ENCODE data around the gene PAPOLB. TPM values are rescaled to one million over a fixed set of nuclear protein-coding genes. Genes with fewer than 3 reads are reported as not detected.

Gene PAPOLB
- total and polyA plus RNA-seq, 10 of the 15 experiments (the other 5 are each of a cell fraction or from before 2014, with no cell fraction given): 0.01 TPM; not detected in 9

GRCh38 chr7:4814433-4814832 lies 47.4 kb downstream of the PAPOLB start (continued):
- TF ChIP-seq CUX1 (IDR thresholded peaks at IDR 0.05; ENCODE audit: insufficient replicate concordance, low read depth, low read length): no peak

DNA sequence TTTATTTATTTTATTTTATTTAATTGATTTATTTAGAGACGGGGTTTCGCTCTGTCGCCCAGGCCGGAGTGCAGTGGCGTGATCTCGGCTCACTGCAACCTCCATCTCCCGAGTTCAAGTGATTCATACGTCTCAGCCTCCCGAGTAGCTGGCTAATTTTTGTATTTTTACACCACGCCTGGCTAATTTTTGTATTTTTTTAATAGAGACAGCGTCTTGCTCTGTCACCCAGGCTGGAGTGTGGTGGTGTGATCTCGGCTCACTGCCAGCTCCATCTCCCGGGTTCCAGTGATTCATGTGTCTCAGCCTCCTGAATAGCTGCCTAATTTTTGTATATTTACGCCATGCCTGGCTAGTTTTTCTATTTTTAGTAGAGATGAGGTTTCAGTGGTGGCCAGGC lies 52.2 kb downstream of the PAPOLB start:
- POLR2A ChIA-PET: no interaction called here
- Histone ChIP-seq H3K4me3 (no peak overlapping the region), H3K36me3 (ENCODE audit: control insufficient read depth in 2 of 2, insufficient read depth in 2 of 2, low read length in 1 of 2) (no peaks in the 10 kb centered on the region), H3K9me3 (replicated peaks; ENCODE audit: control insufficient read depth, insufficient read depth, low read length) (no peaks in the 10 kb centered on the region; the same call in 2 of the 3 replicates), H3K79me2 (ENCODE audit: control insufficient read depth, insufficient read depth, low read length) (no peaks in the 10 kb centered on the region), H3K9ac (ENCODE audit: control insufficient read depth, insufficient read depth, low read length) (no peak overlapping the region), H2AFZ (ENCODE audit: control insufficient read depth, low read depth, low read length) (no peak overlapping the region), H3K27me3 (replicated peaks in 1 of 2; ENCODE audit: control insufficient read depth in 2 of 2, insufficient read depth in 2 of 2, low read length in 1 of 2) (no peaks in the 10 kb centered on the region), H4K20me1 (ENCODE audit: control insufficient read depth, insufficient read depth) (no peaks in the 10 kb centered on the region), H3K4me1 (ENCODE audit: control insufficient read depth, insufficient read depth, low read length) (no peaks in the 10 kb centered on the region), H3K4me2 (ENCODE audit: control insufficient read depth, insufficient read depth) (no peak overlapping the region), H3K27ac (ENCODE audit: control insufficient read depth, insufficient read depth) (no peak overlapping the region)
- no TSS peak for BruUV-seq (replicated peaks)
- CTCF ChIA-PET: no interaction called here
- RAD21 ChIA-PET (ENCODE audit: unreplicated experiment): no interaction called here
- no peak for ATAC-seq
- in situ Hi-C loops (cut with MboI) (no loop called here), intact Hi-C loops (cut with micrococcal nuclease; ENCODE audit: unreplicated experiment) (no loop called here)
- no peak for TF ChIP-seq NFXL1 (IDR thresholded peaks at IDR 0.05; ENCODE audit: borderline replicate concordance)
- TF ChIP-seq NFYA (IDR thresholded peaks at IDR 0.05; ENCODE audit: borderline replicate concordance, low read depth, low read length): no peak
- no peak for TF ChIP-seq ZNF622 (IDR thresholded peaks at IDR 0.05)
- TF ChIP-seq NFIC (IDR thresholded peaks at IDR 0.05; ENCODE audit: low read depth, low read length): no peak
- TF ChIP-seq PBX3 (IDR thresholded peaks at IDR 0.05; ENCODE audit: insufficient replicate concordance, low read depth, low read length): no peak
- TF ChIP-seq, protein P1, sequence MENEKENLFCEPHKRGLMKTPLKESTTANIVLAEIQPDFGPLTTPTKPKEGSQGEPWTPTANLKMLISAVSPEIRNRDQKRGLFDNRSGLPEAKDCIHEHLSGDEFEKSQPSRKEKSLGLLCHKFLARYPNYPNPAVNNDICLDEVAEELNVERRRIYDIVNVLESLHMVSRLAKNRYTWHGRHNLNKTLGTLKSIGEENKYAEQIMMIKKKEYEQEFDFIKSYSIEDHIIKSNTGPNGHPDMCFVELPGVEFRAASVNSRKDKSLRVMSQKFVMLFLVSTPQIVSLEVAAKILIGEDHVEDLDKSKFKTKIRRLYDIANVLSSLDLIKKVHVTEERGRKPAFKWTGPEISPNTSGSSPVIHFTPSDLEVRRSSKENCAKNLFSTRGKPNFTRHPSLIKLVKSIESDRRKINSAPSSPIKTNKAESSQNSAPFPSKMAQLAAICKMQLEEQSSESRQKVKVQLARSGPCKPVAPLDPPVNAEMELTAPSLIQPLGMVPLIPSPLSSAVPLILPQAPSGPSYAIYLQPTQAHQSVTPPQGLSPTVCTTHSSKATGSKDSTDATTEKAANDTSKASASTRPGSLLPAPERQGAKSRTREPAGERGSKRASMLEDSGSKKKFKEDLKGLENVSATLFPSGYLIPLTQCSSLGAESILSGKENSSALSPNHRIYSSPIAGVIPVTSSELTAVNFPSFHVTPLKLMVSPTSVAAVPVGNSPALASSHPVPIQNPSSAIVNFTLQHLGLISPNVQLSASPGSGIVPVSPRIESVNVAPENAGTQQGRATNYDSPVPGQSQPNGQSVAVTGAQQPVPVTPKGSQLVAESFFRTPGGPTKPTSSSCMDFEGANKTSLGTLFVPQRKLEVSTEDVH (IDR thresholded peaks at IDR 0.05; ENCODE audit: low read depth, partially characterized antibody): no peak
- WGBS (ENCODE audit: insufficient coverage, insufficient replicate concordance, low lambda C conversion rate, missing lambda C conversion rate): 18% methylated on average over 14 of the region's 14 CpGs
- DNase-seq (ENCODE audit: low read depth, low spot score): no peak
- FAIRE-seq: no peak
- SMC1A ChIA-PET (ENCODE audit: uncharacterized antibody, unreplicated experiment): no interaction called here

Measured in GM12878 (cell line).